H1 (cell line): ENCODE measurements around the gene SEMG2.

Source experiments
- ATF2 ChIP-seq: IDR thresholded peaks from 2 replicates; pipeline ENCODE4 v1.6.1; 2012; ENCODE audit warnings: low read length, inconsistent platforms
- EZH2 ChIP-seq: fragments of 200-600 bp; sonication (generic); IDR thresholded peaks from 2 replicates; pipeline ENCODE4 v1.7.1; 2012; ENCODE audit warnings: low read depth, mild to moderate bottlenecking, moderate library complexity, low read length, inconsistent platforms; ENCODE audit not compliant: severe bottlenecking
- HDAC6 ChIP-seq: IDR thresholded peaks from one replicate; pipeline ENCODE4 v1.7.1; 2012; ENCODE audit warnings: low read depth, mild to moderate bottlenecking, inconsistent platforms, low read length, moderate library complexity
- KDM1A ChIP-seq: fragments of 200-600, 300-600 bp; sonication (generic); IDR thresholded peaks from 2 replicates; pipeline ENCODE4 v1.7.1; 2016; ENCODE audit warnings: mild to moderate bottlenecking, low read length, borderline replicate concordance
- MAFK ChIP-seq: IDR thresholded peaks from 2 replicates; pipeline ENCODE4 v1.6.1; 2012; ENCODE audit warnings: low read depth, mild to moderate bottlenecking, improper control_type of control experiment, low read length
- RAD21 ChIP-seq, 2 experiments: IDR thresholded peaks in 1 of 2; conservative IDR thresholded peaks in 1 of 2; 2 replicates each; pipeline ENCODE4 v1.6.1; 2011; ENCODE audit warnings: low read depth in 2 of 2, low read length in 2 of 2, improper control_type of control experiment in 1 of 2, inconsistent platforms in 1 of 2, mild to moderate bottlenecking in 1 of 2, moderate library complexity in 1 of 2
- SUZ12 ChIP-seq: fragments of 200-600 bp; sonication (generic); IDR thresholded peaks from 2 replicates; pipeline ENCODE4 v1.6.1; 2012; ENCODE audit warnings: mild to moderate bottlenecking, inconsistent platforms, low read length, moderate library complexity, mixed read lengths
- YY1 ChIP-seq: IDR thresholded peaks from 2 replicates; pipeline ENCODE4 v1.6.1; 2011; ENCODE audit warnings: low read depth, mild to moderate bottlenecking, low read length
- ZNF274 ChIP-seq: IDR thresholded peaks from 2 replicates; pipeline ENCODE4 v1.7.0; 2012; ENCODE audit warnings: low read length, borderline replicate concordance; ENCODE audit errors: extremely low read depth
- TF ChIP-seq, protein P1 (sequence below), 3 experiments: IDR thresholded peaks; 1 replicate in 2 of 3; 2 replicates in 1 of 3; pipeline versions ENCODE4 v1.5.1 to v1.6.1; 2011; ENCODE audit warnings: low read length in 3 of 3, mild to moderate bottlenecking in 3 of 3, inconsistent platforms in 2 of 3, low read depth in 1 of 3, moderate library complexity in 1 of 3; ENCODE audit not compliant: insufficient read depth in 1 of 3; ENCODE audit errors: control extremely low read depth in 1 of 3
- TF ChIP-seq, protein P2 (sequence below): IDR thresholded peaks from 2 replicates; pipeline ENCODE4 v1.6.1; 2011; ENCODE audit warnings: low read depth, mild to moderate bottlenecking, low read length; ENCODE audit not compliant: insufficient read depth

DNA sequence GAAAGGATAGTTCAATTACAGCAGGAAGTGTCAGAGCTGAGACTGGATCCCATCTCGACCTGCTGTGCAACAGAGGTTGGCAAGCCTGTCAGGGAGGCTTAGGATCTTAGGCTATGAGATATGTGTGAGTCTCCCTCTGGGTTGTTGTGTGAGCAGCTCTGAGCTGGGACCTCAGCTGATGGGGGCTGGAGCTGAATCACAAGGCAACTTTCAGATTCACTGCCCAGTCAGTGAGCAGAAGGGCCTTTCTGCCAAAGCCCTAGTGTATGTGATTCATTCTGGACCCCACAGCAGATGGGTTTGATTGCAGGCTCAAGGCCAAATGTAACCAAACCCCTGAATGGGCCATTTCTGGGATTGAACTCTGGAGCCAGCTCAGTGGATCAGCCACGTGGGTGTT, 42.0 kb upstream of the SEMG2 start:
- no peak for TF ChIP-seq MAFK
- no peak for TF ChIP-seq YY1
- TF ChIP-seq, protein P1, sequence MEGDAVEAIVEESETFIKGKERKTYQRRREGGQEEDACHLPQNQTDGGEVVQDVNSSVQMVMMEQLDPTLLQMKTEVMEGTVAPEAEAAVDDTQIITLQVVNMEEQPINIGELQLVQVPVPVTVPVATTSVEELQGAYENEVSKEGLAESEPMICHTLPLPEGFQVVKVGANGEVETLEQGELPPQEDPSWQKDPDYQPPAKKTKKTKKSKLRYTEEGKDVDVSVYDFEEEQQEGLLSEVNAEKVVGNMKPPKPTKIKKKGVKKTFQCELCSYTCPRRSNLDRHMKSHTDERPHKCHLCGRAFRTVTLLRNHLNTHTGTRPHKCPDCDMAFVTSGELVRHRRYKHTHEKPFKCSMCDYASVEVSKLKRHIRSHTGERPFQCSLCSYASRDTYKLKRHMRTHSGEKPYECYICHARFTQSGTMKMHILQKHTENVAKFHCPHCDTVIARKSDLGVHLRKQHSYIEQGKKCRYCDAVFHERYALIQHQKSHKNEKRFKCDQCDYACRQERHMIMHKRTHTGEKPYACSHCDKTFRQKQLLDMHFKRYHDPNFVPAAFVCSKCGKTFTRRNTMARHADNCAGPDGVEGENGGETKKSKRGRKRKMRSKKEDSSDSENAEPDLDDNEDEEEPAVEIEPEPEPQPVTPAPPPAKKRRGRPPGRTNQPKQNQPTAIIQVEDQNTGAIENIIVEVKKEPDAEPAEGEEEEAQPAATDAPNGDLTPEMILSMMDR (IDR thresholded peaks at IDR 0.05; ENCODE audit: control extremely low read depth in 1 of 3, insufficient read depth in 1 of 3, low read depth in 1 of 3, low read length in 3 of 3): no peak
- no peak for TF ChIP-seq EZH2
- no peak for TF ChIP-seq HDAC6
- no peak for TF ChIP-seq ZNF274
- no peak for TF ChIP-seq KDM1A
- no peak for TF ChIP-seq ATF2
- no peak for TF ChIP-seq RAD21 (IDR thresholded peaks at IDR 0.05 in 1 of 2, conservative IDR thresholded peaks at IDR 0.05 in 1 of 2; ENCODE audit: low read depth in 2 of 2, low read length in 2 of 2)
- TF ChIP-seq, protein P2, sequence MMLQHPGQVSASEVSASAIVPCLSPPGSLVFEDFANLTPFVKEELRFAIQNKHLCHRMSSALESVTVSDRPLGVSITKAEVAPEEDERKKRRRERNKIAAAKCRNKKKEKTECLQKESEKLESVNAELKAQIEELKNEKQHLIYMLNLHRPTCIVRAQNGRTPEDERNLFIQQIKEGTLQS: no peak
- TF ChIP-seq SUZ12: no peak
